CD8-positive, alpha-beta memory T cell (primary cell): Measurements from ENCODE around the gene LNPEP. TPM values are rescaled to one million over a fixed set of nuclear protein-coding genes. Genes with fewer than 3 reads are reported as not detected.
A peak's percentile ranks its signal among the peaks of the same experiment; 100 is the strongest.
"Not testable (repeated sequence)": the region's sequence is repeated elsewhere in the genome, so short reads cannot be mapped to it uniquely, and the experiment has no call there.

Experiments
- CTCF ChIA-PET: fragments of 350-600 bp; sonication (Branson Sonifier 250); formaldehyde crosslinking; loops from one replicate; lab custom pipeline; 2021; ENCODE audit warnings: antibody characterized with exemption; lab: Charles Lee
- POLR2A ChIA-PET: fragments of 350-600 bp; sonication (Branson Sonifier 250); formaldehyde crosslinking; loops from one replicate; lab custom pipeline; 2021; ENCODE audit warnings: antibody characterized with exemption; lab: Charles Lee
- DNase-seq, 5 donors: peaks; one replicate each; pipeline versions ENCODE4 v3.0.0 to v3.0.0-alpha.2; 2020 to 2022; ENCODE audit warnings: mixed read lengths in 1 of 5
- H3K27ac ChIP-seq: one replicate; pipeline ENCODE4 v1.7.0; 2013; ENCODE audit warnings: low read depth, mild to moderate bottlenecking, low read length, moderate library complexity
- H3K27me3 ChIP-seq: 2 replicates; pipeline ENCODE4 v1.7.0; 2013; ENCODE audit warnings: low read length, mild to moderate bottlenecking; ENCODE audit not compliant: insufficient read depth, poor library complexity, severe bottlenecking
- H3K36me3 ChIP-seq: 2 replicates; pipeline ENCODE4 v1.7.0; 2013; ENCODE audit warnings: mild to moderate bottlenecking, low read length, moderate library complexity; ENCODE audit not compliant: insufficient read depth
- H3K4me1 ChIP-seq: 2 replicates; pipeline ENCODE4 v1.7.0; 2013; ENCODE audit warnings: mild to moderate bottlenecking, low read length, moderate library complexity; ENCODE audit not compliant: insufficient read depth
- H3K4me3 ChIP-seq: 2 replicates; pipeline ENCODE4 v1.7.0; 2013; ENCODE audit warnings: mild to moderate bottlenecking, low read length
- H3K9me3 ChIP-seq: 2 replicates; pipeline ENCODE4 v1.7.0; 2013; ENCODE audit warnings: mild to moderate bottlenecking, low read length
- H3K27ac Mint-ChIP-seq, 8 donors: one replicate each; pipeline ENCODE4 v1.8.0; 2020 to 2021; ENCODE audit warnings: mixed read lengths in 8 of 8, mild to moderate bottlenecking in 6 of 8, inconsistent platforms in 3 of 8, moderate library complexity in 3 of 8
- H3K27me3 Mint-ChIP-seq, 2 donors: one replicate each; pipeline ENCODE4 v1.8.0; 2020 to 2021; ENCODE audit warnings: mixed read lengths in 2 of 2, mild to moderate bottlenecking in 1 of 2, moderate library complexity in 1 of 2
- H3K36me3 Mint-ChIP-seq, 3 donors: one replicate each; pipeline ENCODE4 v1.8.0; 2020 to 2021; ENCODE audit warnings: mixed read lengths in 3 of 3, inconsistent platforms in 1 of 3, mild to moderate bottlenecking in 1 of 3
- H3K4me1 Mint-ChIP-seq, 3 donors: one replicate each; pipeline ENCODE4 v1.8.0; 2020 to 2021; ENCODE audit warnings: mixed read lengths in 3 of 3, inconsistent platforms in 1 of 3, mild to moderate bottlenecking in 1 of 3
- H3K4me3 Mint-ChIP-seq, 7 donors: one replicate each; pipeline ENCODE4 v1.8.0; 2020 to 2021; ENCODE audit warnings: mixed read lengths in 7 of 7, mild to moderate bottlenecking in 6 of 7, moderate library complexity in 4 of 7, inconsistent platforms in 2 of 7
- H3K9me3 Mint-ChIP-seq, 5 donors: one replicate each; pipeline ENCODE4 v1.8.0; 2020 to 2022; ENCODE audit warnings: mixed read lengths in 5 of 5, mild to moderate bottlenecking in 3 of 5, moderate library complexity in 2 of 5, inconsistent platforms in 1 of 5
- polyA plus RNA-seq: library from polyadenylated mRNA; unstranded; fragments of 300-500 nt; fragmentation: Illumina TruSeq; gene quantifications from one replicate; pipeline ENCODE4 v1.2.3, GENCODE V29; 2021
- total RNA-seq, 2 experiments: library from RNA; stranded (reverse); gene quantifications; one replicate each; pipeline ENCODE4 v1.2.3, GENCODE V29; 2021

The LNPEP gene
- total and polyA plus RNA-seq, 3 experiments from 2014 or later = 37.6 to 40.5 (median 40.1) TPM

DNA sequence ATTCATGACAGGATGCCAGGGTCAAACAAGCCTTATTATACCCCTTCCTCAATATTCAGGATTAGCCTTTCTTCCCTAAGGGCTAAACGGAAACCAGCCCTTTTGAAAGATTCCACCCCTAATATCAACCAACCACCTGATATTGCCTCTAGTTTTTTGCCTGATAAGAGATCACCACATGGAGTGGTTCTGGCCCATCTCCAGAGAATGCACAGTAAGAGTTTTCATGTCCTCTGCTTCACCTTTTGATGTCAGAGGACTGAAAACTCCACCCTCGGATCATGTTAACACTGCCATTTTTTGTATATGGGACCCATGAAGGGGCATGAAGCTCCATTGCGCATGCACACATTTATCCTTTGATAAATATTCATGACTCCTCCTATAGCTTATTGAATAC is 5.8 kb upstream of the LNPEP start:
- CTCF ChIA-PET = no interaction called here
- no peak overlapping the region for H3K27ac Mint-ChIP-seq
- H3K4me3 ChIP-seq = no peak overlapping the region

DNA sequence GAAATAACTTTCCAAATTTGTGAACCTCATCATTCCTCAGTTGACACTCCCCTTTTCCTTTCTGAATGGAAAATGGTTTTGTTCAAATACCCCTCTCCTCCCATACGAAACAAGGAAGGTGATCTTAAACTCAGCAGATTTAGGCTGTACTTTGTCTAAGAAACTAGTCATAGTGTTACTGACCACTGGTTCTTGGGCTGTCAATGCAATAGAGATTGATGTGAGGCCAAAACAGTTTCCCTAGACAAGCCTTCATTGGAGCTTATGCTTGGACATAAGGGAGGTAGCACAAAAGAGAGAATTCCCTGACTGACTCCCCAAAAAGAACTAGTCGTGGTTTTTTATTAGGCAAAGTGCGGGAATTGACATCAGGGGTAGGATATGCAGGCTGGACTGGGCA is 5.3 kb upstream of the LNPEP start:
- H3K36me3 ChIP-seq = no peaks in the 10 kb centered on the region
- no peaks in the 10 kb centered on the region for H3K9me3 ChIP-seq
- Mint-ChIP-seq H3K27ac (peak overlapping the region in 2 of 8 donors; percentile 2 to 26), H3K4me1 (peaks cover 46 to 66% (median 64%) of the 10 kb centered on the region in 3 donors), H3K4me3 (peak overlapping the region in 2 of 7 donors; percentile 25 to 77), H3K36me3 (peaks cover 0 to 17% (median 10%) of the 10 kb centered on the region in 3 donors), H3K27me3 (peaks cover 0 to 3% of the 10 kb centered on the region in 2 donors), H3K9me3 (no peaks in the 10 kb centered on the region)
- H3K27me3 ChIP-seq = no peaks in the 10 kb centered on the region
- H3K27ac ChIP-seq = no peak overlapping the region
- H3K4me3 ChIP-seq = no peak overlapping the region
- ChIA-PET CTCF (no interaction called here), POLR2A (no interaction called here)
- peaks cover 41% of the 10 kb centered on the region for H3K4me1 ChIP-seq
- DNase-seq = no peak

More for the DNA sequence above, 5.8 kb upstream of the LNPEP start:
- Histone ChIP-seq H3K27ac (no peak overlapping the region), H3K4me1 (peaks cover 46% of the 10 kb centered on the region), H3K9me3 (no peaks in the 10 kb centered on the region), H3K36me3 (no peaks in the 10 kb centered on the region), H3K27me3 (no peaks in the 10 kb centered on the region)
- no peaks in the 10 kb centered on the region for H3K9me3 Mint-ChIP-seq
- H3K27me3 Mint-ChIP-seq = no peaks in the 10 kb centered on the region
- H3K4me1 Mint-ChIP-seq = peaks cover 46 to 71% (median 68%) of the 10 kb centered on the region in 3 donors
- no peak for DNase-seq
- H3K4me3 Mint-ChIP-seq = peak overlapping the region in 1 of 7 donors; percentile 77
- POLR2A ChIA-PET = no interaction called here
- peaks cover 0 to 14% (median 10%) of the 10 kb centered on the region in 3 donors for H3K36me3 Mint-ChIP-seq

DNA sequence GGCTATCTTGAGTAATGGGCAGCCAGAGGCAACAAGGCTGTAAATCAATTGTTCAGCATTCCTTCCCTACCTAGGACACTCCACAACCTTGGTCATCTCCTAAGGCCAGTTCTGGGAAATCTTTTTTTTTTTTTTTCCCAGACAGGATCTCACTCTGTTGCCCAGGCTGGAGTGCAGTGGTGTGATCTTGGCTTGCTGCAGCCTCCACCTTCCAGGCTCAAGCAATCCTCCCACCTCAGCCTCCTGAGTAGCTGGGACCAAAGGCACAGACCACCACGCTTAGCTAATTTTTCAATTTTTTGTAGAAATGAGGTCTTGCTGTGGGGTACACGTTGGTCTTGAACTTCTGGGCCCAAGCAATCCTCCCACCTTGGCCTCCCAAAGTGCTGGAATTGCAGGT is 4.8 kb upstream of the LNPEP start:
- H3K4me1 ChIP-seq = peaks cover 41% of the 10 kb centered on the region
- H3K36me3 Mint-ChIP-seq = peaks cover 0 to 19% (median 10%) of the 10 kb centered on the region in 3 donors
- POLR2A ChIA-PET, H3K36me3 ChIP-seq, H3K27me3 ChIP-seq, CTCF ChIA-PET, H3K27ac ChIP-seq, H3K9me3 Mint-ChIP-seq, H3K9me3 ChIP-seq, DNase-seq, H3K27me3 Mint-ChIP-seq, H3K4me3 ChIP-seq: not testable (repeated sequence)
- peak overlapping the region in 1 of 8 donors; percentile 70 for H3K27ac Mint-ChIP-seq
- peak overlapping the region in 2 of 7 donors; percentile 25 to 31 for H3K4me3 Mint-ChIP-seq
- peaks cover 46 to 65% (median 63%) of the 10 kb centered on the region in 3 donors for H3K4me1 Mint-ChIP-seq

DNA sequence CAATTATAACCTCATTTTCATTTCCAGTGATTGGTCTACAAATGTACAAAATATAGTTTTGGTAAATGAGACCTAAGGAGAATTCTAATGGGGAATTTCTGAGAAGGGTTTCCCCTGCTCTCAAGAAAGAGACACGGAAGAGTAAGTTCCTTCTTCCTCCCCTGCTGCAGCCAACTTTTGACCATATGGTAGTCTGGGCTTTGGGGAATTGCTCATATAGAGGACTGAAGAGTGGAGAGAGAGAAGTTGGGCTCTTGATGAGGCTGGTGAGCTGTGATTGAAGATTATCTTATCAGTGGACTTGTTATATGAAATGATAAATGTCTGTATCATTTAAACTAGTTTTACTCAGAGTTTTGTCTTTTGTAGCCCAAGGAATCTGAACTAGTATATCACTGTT is 4.3 kb upstream of the LNPEP start:
- no peak for DNase-seq
- peaks cover 0 to 21% (median 8%) of the 10 kb centered on the region in 3 donors for H3K36me3 Mint-ChIP-seq
- H3K4me3 ChIP-seq = no peak overlapping the region
- H3K4me3 Mint-ChIP-seq = peak overlapping the region in 6 of 7 donors; percentile 30 to 55 (median 43)
- H3K9me3 Mint-ChIP-seq = no peaks in the 10 kb centered on the region
- POLR2A ChIA-PET = no interaction called here
- peaks cover 41% of the 10 kb centered on the region for H3K4me1 ChIP-seq
- H3K4me1 Mint-ChIP-seq = peaks cover 44 to 62% (median 60%) of the 10 kb centered on the region in 3 donors
- no peaks in the 10 kb centered on the region for H3K9me3 ChIP-seq
- no peaks in the 10 kb centered on the region for H3K36me3 ChIP-seq
- H3K27ac ChIP-seq = no peak overlapping the region
- peak overlapping the region in 6 of 8 donors; percentile 13 to 70 (median 46) for H3K27ac Mint-ChIP-seq
- H3K27me3 ChIP-seq = no peaks in the 10 kb centered on the region
- CTCF ChIA-PET = no interaction called here
- H3K27me3 Mint-ChIP-seq = peaks cover 0 to 3% of the 10 kb centered on the region in 2 donors

DNA sequence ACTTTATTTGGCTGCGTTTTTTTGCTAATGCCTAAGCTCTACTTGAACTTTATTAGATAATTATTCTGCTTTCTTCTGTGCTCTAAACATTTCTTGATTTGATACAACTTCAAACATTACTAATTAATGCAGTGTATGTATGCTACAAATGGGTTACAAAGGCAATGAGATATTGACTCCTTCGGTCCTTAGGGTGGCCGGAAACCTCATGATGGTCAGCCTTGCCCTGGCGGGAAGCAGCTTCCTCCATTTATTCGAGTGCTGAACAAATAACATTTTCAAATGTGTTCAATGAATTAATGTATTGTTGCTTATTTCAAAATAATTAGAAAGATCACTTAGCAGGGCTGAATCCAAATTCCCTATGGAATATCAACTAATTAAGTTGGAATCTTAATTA is 3.9 kb upstream of the LNPEP start:
- CTCF ChIA-PET = no interaction called here
- DNase-seq = no peak
- Histone ChIP-seq H3K27ac (no peak overlapping the region), H3K27me3 (no peaks in the 10 kb centered on the region), H3K4me1 (peaks cover 41% of the 10 kb centered on the region), H3K9me3 (no peaks in the 10 kb centered on the region), H3K36me3 (no peaks in the 10 kb centered on the region), H3K4me3 (peak overlapping the region; percentile 83)
- peaks cover 0 to 25% (median 8%) of the 10 kb centered on the region in 3 donors for H3K36me3 Mint-ChIP-seq
- peaks cover 46 to 66% (median 63%) of the 10 kb centered on the region in 3 donors for H3K4me1 Mint-ChIP-seq
- H3K27me3 Mint-ChIP-seq = peaks cover 0 to 3% of the 10 kb centered on the region in 2 donors
- H3K9me3 Mint-ChIP-seq = no peaks in the 10 kb centered on the region
- peak overlapping the region in 5 of 8 donors; percentile 13 to 98 (median 47) for H3K27ac Mint-ChIP-seq
- POLR2A ChIA-PET = interaction anchor here (0.7 kb wide), 1 partner anchor 11 kb away, joined by 3 read pairs; no protein-coding TSS in a partner anchor
- peak overlapping the region in 5 of 7 donors; percentile 49 to 82 (median 55) for H3K4me3 Mint-ChIP-seq

DNA sequence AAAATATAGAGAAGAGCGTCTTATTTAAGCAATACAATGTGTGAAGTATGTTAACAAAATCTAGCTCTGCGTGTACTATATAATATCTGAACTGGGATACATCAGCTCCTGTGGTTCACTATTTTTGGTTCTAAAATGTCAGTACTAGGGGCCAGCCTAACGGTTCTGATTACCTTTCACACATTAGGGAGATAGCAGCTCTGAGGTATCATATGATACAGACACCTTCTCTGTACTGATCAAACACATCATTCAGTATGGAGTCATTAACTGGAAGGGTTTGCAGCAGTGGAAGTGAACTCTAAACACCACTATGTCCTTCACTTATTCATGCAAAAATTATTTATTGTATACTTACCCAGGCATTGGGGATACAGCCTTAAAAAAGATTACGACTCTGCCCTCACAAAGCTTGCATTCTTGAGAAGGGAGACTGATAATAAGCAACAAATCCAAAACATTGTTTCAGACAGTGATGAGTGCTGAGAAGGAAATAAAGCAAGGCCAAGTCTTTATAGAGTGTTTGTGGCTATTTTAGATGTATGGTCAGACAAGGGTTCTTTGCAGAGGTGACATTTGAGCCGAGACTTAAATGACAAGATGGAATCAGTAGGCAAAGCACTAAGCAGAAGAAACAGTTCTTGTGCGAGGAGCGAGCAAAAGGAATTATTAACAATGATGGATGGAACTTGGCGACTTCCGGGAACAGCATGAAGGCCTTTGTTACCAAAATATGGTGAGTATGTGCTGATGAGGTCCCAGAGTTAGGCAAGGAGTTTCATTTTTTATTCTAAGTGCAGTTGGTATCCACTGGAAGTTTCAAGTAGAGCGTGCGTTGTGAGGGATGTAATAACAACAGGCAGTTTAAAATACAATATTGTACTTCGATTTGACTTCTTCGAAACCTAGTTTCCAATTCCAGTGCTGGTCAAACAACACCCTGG is 1.8 kb upstream of the LNPEP start:
- peak overlapping the region; percentile 85 to 100 (median 96) for H3K27ac Mint-ChIP-seq
- Histone ChIP-seq H3K27ac (peak overlapping the region; percentile 78), H3K4me1 (peaks cover 60% of the 10 kb centered on the region), H3K4me3 (peak overlapping the region; percentile 83), H3K36me3 (no peaks in the 10 kb centered on the region), H3K9me3 (no peaks in the 10 kb centered on the region), H3K27me3 (no peaks in the 10 kb centered on the region)
- ChIA-PET CTCF (interaction anchor here (0.7 to 1.2 kb wide), 5 partner anchors 10 to 228 kb away, joined by 3 to 5 read pairs (median 3); no protein-coding TSS in a partner anchor), POLR2A (interaction anchor here (0.6 to 1.0 kb wide), 7 partner anchors 27 to 1099 kb away, joined by 3 to 10 read pairs (median 4); partner anchors contain the start of genes ERAP1 and ERAP2)
- H3K9me3 Mint-ChIP-seq = no peaks in the 10 kb centered on the region
- H3K4me3 Mint-ChIP-seq = peak overlapping the region; percentile 82 to 94 (median 91)
- H3K36me3 Mint-ChIP-seq = peaks cover 0 to 31% (median 8%) of the 10 kb centered on the region in 3 donors
- DNase-seq = peak in 2 of 5 donors; percentile 2 to 14
- H3K4me1 Mint-ChIP-seq = peaks cover 65 to 74% (median 73%) of the 10 kb centered on the region in 3 donors
- peaks cover 0 to 3% of the 10 kb centered on the region in 2 donors for H3K27me3 Mint-ChIP-seq

DNA sequence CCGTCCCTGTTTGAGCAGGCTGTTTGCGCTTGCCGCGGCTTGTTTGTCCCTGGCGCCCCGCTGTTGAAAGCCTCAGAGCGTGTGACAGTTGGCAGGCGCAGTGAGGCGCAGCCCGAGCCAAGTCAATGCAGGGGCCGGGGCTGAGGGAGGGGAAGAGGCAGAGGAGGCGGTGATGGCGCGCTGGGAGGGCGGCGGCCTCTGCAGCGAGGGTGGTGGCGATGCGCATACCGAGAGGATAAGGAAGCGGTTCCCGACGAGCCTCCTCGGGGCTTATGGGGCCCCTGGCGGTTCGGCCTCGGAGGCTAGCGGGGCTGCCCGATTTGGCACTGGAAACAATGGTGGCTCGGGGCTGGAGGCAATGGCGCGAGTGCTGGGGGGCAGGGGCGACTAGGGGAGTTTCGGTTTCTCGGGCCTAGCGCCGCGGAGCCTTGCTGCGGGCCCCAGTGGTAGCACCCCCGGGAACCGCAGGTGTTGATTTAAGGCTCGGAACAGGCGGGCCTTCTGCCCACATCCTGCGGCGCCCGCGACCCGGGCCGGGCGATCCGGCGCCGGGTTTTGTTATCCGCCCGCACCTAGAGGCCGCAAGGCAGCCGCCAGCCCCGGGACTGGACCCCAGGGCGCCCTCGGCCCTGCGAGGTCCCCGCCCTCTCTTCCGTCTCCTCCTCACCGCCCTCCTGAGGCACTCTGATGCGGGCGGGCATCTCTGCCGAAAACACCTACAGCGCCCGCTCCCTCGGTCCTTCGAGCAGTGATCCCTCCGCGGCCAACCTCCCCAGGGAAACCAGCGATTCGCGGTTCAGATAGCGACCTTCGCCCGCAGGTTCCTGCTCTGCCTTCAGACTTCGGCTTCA is 947 bp upstream of the LNPEP start:
- Mint-ChIP-seq H3K4me1 (peaks cover 66 to 75% (median 75%) of the 10 kb centered on the region in 3 donors), H3K27me3 (peaks cover 0 to 3% of the 10 kb centered on the region in 2 donors), H3K36me3 (peaks cover 0 to 32% (median 3%) of the 10 kb centered on the region in 3 donors), H3K9me3 (no peaks in the 10 kb centered on the region), H3K4me3 (peak overlapping the region; percentile 82 to 94 (median 91)), H3K27ac (peak overlapping the region; percentile 85 to 100 (median 96))
- peaks cover 67% of the 10 kb centered on the region for H3K4me1 ChIP-seq
- CTCF ChIA-PET = no interaction called here
- DNase-seq = peak; percentile 87 to 99 (median 96)
- no peaks in the 10 kb centered on the region for H3K36me3 ChIP-seq
- no peaks in the 10 kb centered on the region for H3K9me3 ChIP-seq
- H3K27ac ChIP-seq = peak overlapping the region; percentile 81
- peak overlapping the region; percentile 89 for H3K4me3 ChIP-seq
- no peaks in the 10 kb centered on the region for H3K27me3 ChIP-seq
- POLR2A ChIA-PET = interaction anchor here (1.6 to 2.2 kb wide), 3 partner anchors 23 to 127 kb away, joined by 8 to 14 read pairs (median 9); partner anchors contain the start of gene ERAP1
